ENCODE results near the gene ADARB1. TPM values are rescaled to one million over a fixed set of nuclear protein-coding genes. Genes with fewer than 3 reads are reported as not detected.

ADARB1 gene
- total RNA-seq, 4 donors from 2014 or later, result 3.4 to 15.6 (median 5.7) TPM

DNA sequence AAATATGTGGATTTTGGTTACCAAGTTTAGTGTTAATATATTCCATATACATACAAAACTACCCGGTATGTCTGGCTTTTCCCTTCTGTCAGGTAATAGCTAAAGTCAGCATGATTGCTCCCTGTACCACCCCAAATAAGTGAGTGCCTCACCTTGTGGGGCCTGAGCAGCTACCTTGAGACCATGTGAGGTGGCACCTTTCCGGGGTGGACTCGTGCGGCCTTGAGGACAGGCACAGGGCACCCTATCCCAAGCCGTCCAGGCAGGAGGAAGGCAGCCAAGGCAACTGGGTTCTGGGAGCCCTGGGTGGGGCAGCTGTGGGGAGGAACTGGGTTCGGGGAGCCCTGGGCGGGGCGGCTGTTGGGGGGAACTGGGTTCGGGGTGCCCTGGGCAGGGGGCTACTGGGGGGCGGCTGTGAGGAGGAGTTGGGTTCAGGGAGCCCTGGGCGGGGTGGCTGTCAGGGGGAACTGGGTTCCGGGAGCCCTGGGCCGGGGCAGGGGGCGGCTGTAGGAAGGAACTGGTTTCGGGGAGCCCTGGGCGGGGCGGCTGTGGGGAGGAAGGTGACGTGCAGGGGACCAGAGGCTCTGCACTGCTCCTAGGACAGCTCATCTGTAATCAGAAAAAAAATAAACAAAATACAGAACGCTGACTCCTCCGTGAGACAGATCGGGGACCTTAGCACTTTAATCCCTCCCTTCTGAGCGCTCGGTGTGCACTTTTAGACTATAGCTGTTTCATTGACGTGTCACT is 150.0 kb downstream of the ADARB1 start:
- H3K27me3 ChIP-seq, result peaks cover 0 to 4% (median 0%) of the 10 kb centered on the region in 4 donors
- WGBS, 2 donors, result 41 to 69% methylated on average over 11 to 13 of the region's 24 CpGs
- H3K27ac ChIP-seq, result peak overlapping the region in 2 of 4 donors; percentile 2 to 17
- H3K4me1 ChIP-seq, result peaks cover 0 to 24% (median 7%) of the 10 kb centered on the region in 3 donors
- DNase-seq, result no peak
- peak overlapping the region in 1 of 4 donors; percentile 21 for H3K4me3 ChIP-seq
- no peaks in the 10 kb centered on the region for H3K9me3 ChIP-seq
- no peak for TF ChIP-seq POLR2A (IDR thresholded peaks at IDR 0.05)
- TF ChIP-seq, protein P1, sequence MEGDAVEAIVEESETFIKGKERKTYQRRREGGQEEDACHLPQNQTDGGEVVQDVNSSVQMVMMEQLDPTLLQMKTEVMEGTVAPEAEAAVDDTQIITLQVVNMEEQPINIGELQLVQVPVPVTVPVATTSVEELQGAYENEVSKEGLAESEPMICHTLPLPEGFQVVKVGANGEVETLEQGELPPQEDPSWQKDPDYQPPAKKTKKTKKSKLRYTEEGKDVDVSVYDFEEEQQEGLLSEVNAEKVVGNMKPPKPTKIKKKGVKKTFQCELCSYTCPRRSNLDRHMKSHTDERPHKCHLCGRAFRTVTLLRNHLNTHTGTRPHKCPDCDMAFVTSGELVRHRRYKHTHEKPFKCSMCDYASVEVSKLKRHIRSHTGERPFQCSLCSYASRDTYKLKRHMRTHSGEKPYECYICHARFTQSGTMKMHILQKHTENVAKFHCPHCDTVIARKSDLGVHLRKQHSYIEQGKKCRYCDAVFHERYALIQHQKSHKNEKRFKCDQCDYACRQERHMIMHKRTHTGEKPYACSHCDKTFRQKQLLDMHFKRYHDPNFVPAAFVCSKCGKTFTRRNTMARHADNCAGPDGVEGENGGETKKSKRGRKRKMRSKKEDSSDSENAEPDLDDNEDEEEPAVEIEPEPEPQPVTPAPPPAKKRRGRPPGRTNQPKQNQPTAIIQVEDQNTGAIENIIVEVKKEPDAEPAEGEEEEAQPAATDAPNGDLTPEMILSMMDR (IDR thresholded peaks at IDR 0.05), result no peak
- H3K36me3 ChIP-seq, result peaks cover 5 to 34% (median 10%) of the 10 kb centered on the region in 3 donors
- intact Hi-C loops (cut with DNase I), result no loop called here

DNA sequence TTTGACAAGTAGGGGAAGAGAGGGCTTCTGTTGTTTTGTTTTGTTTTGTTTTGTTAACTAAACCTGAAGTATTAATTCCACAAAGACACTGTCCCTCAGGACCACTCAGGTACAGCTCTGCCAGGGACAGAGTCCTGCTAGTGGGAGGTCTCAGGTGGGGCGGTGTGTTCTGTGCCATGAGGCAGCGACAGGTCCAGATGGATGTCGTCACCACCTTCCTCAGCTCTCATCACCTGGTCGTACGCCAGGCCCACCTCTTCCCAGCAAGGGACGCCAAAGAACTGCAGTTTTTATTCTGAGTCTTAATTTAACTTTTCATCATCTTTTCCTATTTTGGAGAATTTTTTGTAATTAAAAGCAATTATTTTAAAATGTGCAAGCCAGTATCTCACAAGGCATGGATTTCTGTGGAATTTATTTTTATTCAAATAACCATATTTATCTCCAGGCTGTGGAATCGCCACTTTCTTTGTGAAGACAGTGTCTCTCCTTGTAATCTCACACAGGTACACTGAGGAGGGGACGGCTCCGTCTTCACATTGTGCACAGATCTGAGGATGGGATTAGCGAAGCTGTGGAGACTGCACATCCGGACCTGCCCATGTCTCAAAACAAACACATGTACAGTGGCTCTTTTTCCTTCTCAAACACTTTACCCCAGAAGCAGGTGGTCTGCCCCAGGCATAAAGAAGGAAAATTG is 150.8 kb downstream of the ADARB1 start:
- no peak for DNase-seq
- Histone ChIP-seq H3K4me1 (peaks cover 0 to 17% (median 7%) of the 10 kb centered on the region in 3 donors), H3K27ac (no peak overlapping the region), H3K9me3 (no peaks in the 10 kb centered on the region), H3K4me3 (no peak overlapping the region), H3K27me3 (peaks cover 0 to 4% (median 0%) of the 10 kb centered on the region in 4 donors), H3K36me3 (peaks cover 5 to 34% (median 10%) of the 10 kb centered on the region in 3 donors)
- 88 to 89% methylated on average over 7 to 11 of the region's 11 CpGs for WGBS, 2 donors
- intact Hi-C loops (cut with DNase I), result no loop called here
- TF ChIP-seq POLR2A (IDR thresholded peaks at IDR 0.05), result no peak
- TF ChIP-seq, protein P1 (IDR thresholded peaks at IDR 0.05), result no peak

DNA sequence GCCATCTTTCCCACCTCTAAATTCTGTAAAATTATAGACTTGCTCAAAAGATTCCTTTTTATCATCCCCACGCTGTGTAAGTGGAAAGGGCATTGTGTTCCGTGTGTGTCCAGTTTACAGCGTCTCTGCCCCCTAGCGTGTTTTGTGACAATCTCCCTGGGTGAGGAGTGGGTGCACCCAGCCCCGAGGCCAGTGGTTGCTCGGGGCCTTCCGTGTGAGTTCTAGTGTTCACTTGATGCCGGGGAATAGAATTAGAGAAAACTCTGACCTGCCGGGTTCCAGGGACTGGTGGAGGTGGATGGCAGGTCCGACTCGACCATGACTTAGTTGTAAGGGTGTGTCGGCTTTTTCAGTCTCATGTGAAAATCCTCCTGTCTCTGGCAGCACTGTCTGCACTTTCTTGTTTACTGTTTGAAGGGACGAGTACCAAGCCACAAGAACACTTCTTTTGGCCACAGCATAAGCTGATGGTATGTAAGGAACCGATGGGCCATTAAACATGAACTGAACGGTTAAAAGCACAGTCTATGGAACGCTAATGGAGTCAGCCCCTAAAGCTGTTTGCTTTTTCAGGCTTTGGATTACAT is 151.5 kb downstream of the ADARB1 start:
- 52 to 79% methylated on average over 5 to 9 of the region's 16 CpGs for WGBS, 2 donors
- intact Hi-C loops (cut with DNase I), result no loop called here
- H3K9me3 ChIP-seq, result no peaks in the 10 kb centered on the region
- no peak overlapping the region for H3K4me3 ChIP-seq
- TF ChIP-seq POLR2A (IDR thresholded peaks at IDR 0.05), result no peak
- TF ChIP-seq, protein P1 (IDR thresholded peaks at IDR 0.05), result no peak
- DNase-seq, result no peak
- H3K36me3 ChIP-seq, result peaks cover 5 to 29% (median 10%) of the 10 kb centered on the region in 3 donors
- H3K27me3 ChIP-seq, result peaks cover 0 to 4% (median 0%) of the 10 kb centered on the region in 4 donors
- H3K27ac ChIP-seq, result no peak overlapping the region
- peaks cover 0 to 17% (median 7%) of the 10 kb centered on the region in 3 donors for H3K4me1 ChIP-seq

DNA sequence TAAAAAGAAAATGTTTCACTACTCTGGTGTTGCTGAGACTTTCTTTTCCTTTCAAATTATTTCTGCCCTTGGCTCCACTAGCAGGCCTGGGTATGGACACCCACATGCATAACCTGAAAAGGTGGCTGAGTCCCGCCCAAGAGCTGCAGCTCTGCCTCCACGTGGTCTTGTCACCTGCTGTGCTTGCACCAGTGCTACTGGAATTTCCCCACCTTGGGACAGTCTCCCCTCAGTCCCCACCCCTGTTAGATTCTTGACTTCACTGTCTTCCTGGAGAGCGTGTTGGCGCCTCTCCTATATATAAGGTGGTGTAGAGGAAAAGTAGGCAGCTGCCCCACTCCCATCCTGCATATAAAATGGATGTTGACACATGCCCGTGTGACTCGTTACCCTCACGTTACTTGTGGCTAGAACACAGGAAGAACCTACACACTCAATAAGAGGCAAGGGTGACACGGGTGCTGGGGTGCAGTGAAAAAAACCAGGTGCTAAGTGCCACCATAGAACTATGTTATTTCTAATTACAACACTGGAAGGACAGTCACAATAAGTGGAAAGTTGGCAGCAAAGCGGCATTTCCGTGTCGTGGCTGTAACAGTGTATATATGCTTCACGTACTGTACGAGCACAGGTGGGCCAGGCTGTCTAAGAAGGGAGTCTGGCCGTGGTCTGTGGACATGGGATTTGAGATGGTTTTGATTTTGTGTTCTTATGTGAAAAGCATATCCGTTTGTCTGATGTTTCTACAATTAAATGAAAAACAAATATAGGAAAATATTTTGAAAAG is 152.4 kb downstream of the ADARB1 start:
- 65% methylated on average over 12 to 14 of the region's 15 CpGs for WGBS, 2 donors
- Histone ChIP-seq H3K27me3 (peaks cover 0 to 5% (median 0%) of the 10 kb centered on the region in 4 donors), H3K36me3 (peaks cover under 1 to 20% (median 9%) of the 10 kb centered on the region in 3 donors), H3K4me3 (no peak overlapping the region), H3K27ac (no peak overlapping the region), H3K9me3 (no peaks in the 10 kb centered on the region), H3K4me1 (peaks cover 0 to 17% (median 7%) of the 10 kb centered on the region in 3 donors)
- intact Hi-C loops (cut with DNase I), result no loop called here
- DNase-seq, result no peak
- TF ChIP-seq POLR2A (IDR thresholded peaks at IDR 0.05), result no peak
- TF ChIP-seq, protein P1 (IDR thresholded peaks at IDR 0.05), result no peak
